HG03565 (cell line): ENCODE measurements around the gene FASTKD2.
"Not testable (repeated sequence)": the region's sequence is repeated elsewhere in the genome, so short reads cannot be mapped to it uniquely, and the experiment has no call there.

Experiments used
- ATAC-seq: cut with Tn5 transposase; IDR thresholded peaks from one replicate; pipeline ENCODE4 v1.9.1; 2021; ENCODE audit warnings: mild to moderate bottlenecking, moderate library complexity; ENCODE audit not compliant: unreplicated experiment

FASTKD2 gene

GRCh38 chr2:206790311-206790935 is 25.0 kb downstream of the FASTKD2 start:
- ATAC-seq, result no peak

GRCh38 chr2:206792645-206793044 is 27.2 kb downstream of the FASTKD2 start:
- ATAC-seq, result no peak

GRCh38 chr2:206797376-206797775 is 32.0 kb downstream of the FASTKD2 start:
- no peak for ATAC-seq

GRCh38 chr2:206798000-206798399 is 32.6 kb downstream of the FASTKD2 start:
- ATAC-seq, result peak; percentile 37

GRCh38 chr2:206799083-206799482 is 33.7 kb downstream of the FASTKD2 start:
- ATAC-seq, result no peak

GRCh38 chr2:206800506-206801417 is 35.4 kb downstream of the FASTKD2 start:
- ATAC-seq, result no peak

DNA sequence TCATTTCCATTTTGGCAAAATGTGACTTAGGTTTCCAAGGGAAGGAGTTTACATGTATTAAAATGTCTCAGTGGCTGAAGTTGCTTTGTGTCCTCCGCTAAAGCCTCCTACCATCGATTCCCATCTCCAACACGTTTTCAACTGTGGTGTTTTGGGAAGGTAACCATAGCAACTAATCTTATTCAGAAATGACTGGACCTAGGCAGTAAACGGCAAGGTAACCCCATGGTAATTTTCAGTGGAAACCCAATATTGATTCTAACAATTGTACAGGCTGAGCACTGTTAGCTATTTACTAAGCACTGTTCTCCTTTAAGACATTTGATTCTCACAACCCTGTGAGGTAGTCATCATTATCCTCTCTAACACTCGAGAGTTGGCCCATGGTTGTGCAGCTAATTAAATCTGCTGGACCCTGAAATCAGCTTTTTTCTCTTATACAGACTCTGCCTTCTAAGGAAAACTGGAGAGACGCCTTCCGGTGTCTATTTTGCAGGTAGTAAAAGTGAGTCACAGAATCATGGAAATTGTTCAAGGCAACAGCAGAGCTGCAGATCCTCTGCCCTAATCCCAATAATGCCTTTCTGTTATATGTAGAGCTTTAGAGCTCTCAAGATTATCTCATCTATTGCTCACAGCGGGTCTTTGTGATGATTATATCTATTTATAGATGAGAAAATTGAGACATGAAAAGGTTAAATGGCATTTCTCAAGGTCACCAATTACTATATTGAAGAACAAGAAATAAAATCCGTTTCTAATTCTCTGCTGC is 36.2 kb downstream of the FASTKD2 start:
- no peak for ATAC-seq

DNA sequence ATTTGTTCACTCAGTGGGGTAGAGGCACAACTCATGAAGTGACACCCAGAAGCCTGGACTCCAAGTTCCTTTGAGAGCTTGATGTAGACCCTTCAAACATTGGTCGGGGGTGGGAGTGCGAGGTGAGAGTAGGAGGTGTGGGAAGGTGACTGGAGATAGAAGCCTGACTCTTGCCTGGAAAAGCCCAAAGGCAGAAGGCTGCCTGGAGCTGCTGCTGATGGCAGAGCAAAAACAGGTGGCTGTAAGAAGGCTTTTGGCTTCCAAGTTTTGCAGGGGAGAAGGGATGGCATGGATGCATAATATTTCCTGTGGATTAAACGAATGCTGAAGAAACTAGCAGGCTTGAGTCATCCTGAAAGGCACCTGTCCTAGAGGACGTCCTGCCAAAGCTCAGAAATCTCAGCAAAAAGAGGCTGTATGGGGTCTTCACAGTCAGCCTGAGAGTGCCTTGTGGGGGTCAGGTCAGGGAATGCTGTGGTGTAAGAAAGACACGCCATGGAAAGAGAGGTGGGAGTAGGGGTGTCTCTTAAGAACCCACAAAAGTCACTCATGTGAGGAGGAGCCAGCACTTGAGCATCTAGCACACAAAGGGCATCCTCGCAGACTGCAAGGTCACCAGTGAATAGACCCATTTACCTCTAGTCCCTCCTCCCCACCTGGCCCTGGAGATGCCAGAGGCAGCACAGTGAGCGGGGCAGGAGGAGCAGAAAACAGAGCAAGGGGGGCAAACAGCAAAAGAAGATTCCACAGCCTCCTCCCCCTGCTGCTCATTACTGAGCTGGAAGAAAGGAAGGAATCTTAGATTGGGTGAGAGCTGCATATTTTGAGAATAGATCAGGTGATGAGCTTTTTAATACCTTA is 37.5 kb downstream of the FASTKD2 start:
- ATAC-seq, result no peak

- ATAC-seq, result no peak
These were observed 38.9 kb downstream of the FASTKD2 start for GRCh38 chr2:206804326-206804725.

GRCh38 chr2:206805887-206806607 is 40.6 kb downstream of the FASTKD2 start:
- ATAC-seq, result no peak

GRCh38 chr2:206807624-206808023 is 42.2 kb downstream of the FASTKD2 start:
- ATAC-seq, result not testable (repeated sequence)

DNA sequence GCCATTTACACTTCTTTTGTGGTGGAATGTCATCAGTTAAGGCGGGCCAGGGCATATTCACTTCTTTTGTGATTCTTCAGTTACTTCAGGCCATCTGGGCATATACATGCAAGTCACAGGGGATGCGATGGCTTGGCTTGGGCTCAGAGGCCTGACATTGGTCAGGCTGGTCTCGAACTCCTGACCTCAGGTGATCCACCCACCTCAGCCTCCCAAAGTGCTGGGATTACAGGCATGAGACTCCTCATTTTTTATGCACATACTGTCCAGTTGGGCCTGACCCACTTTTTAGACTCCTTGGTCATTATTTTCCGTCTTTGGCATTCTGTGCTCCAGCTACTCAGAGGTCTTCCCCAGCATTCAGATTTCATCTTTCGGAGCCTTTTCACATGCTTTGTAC is 47.1 kb downstream of the FASTKD2 start:
- not testable (repeated sequence) for ATAC-seq

DNA sequence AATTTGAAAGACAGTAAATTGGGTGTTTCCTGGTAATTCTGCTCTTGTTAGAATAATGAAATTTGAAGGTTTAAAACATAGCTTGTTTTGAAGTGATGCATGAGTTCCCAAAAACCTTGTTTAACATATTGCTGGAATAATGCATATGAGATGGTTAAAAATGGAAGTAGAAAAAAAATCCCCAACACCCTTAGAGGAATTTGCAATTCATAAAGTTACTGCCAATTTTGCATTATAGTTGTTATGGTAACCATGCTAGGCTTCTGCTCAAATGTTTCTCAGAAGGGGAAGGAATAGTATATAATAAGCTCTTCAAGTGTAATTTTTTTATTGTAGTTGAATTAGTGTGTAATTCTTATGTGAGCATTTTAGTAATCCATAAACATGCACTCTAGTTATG is 49.1 kb downstream of the FASTKD2 start:
- ATAC-seq, result no peak

GRCh38 chr2:206820807-206821206 is 55.4 kb downstream of the FASTKD2 start:
- no peak for ATAC-seq

DNA sequence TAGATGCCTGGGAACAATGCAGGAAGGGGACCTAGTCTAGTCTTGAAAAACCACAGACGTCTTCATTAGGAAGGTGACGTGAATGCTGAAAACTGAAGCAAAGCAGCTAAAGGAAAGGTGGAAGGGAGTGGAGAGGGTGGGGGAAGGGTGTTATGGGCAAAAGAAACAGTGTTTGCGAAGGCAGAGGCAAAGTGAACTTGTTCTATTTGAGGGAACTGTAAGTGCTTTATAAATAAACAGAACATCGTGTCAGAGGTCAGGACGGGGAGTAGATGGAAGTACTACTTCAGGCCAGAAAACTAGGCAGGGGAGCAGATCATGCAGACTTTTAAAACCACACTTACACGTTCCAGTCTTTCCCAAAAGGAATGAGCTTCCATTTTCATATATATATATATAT is 57.8 kb downstream of the FASTKD2 start:
- ATAC-seq, result no peak

DNA sequence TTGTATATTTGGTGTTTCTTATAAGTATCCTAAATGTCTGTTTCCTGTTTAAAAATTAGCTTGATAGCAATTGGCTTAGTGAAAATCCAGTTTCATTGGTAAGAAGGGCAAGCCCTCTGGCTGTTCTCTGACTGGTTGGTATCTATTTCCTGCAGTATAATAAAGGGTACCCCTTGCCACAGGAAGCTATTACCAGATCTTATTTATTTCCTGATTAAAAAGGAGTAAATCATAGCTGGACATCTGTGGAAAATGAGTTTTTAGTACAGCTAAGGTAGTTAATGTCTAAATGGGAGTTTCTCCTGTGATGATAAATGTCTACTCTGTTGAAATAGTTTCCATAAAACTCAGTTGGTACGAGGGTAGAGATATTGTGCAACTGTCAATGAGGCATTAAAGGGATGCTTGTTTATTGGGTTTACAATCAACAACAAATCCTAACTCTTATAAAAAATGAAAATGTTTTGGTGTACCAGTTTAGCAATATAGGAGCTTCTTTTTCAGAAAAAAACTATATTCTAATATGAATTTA is 58.7 kb downstream of the FASTKD2 start:
- no peak for ATAC-seq

- ATAC-seq, result no peak
These were observed 59.6 kb downstream of the FASTKD2 start for GRCh38 chr2:206824993-206825392.

DNA sequence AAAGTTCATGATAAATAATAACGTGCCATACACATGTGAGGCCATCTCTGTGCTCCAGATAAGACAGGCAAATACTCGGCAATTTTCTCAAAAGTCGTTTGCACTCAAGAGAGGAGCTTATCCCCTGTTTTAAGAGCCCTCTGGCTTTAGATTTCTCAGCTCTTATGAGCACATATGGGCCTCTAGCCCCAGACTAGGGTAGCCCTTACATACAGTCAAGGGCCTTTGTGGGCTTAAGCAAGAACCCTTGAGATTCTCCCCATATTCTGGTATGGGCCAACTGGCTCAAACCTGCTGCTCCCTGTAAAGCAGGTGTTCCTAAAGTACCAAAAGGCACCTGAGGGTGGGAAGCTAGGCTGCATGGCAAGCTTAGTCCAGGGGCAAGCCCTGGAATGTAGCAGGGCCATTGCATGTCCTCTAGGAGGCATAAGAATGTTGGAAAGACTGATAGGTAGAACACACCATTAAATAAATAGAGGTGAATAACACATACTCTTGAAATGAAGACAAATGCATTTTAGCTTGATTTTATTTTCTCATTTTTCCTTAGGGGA is 66.1 kb downstream of the FASTKD2 start:
- no peak for ATAC-seq

DNA sequence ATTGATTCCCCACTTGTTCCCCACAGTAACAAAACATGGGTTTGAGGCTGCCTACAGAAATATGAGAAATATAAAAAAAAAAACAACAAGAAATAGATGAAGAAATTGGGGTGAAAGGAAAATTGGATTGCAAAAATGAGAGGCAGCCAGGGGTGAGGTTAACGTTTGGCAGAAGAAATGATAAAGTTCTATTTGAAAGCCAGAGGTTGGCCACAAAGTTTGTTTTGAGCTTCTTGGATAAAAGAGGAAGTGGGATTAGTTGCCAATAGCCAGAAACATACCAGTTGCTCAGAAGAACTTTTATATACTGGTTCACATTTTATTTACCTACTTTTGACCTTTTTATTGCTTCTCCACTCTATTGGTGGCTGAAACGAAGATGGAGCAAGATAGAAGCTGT is 67.5 kb downstream of the FASTKD2 start:
- ATAC-seq, result no peak
